ENCODE measurements around the gene FREM2. TPM values are rescaled to one million over a fixed set of nuclear protein-coding genes. Genes with fewer than 3 reads are reported as not detected.

Gene FREM2
- polyA plus RNA-seq, 1 of the 3 experiments (the other 2 are of a cell fraction), result not detected

DNA sequence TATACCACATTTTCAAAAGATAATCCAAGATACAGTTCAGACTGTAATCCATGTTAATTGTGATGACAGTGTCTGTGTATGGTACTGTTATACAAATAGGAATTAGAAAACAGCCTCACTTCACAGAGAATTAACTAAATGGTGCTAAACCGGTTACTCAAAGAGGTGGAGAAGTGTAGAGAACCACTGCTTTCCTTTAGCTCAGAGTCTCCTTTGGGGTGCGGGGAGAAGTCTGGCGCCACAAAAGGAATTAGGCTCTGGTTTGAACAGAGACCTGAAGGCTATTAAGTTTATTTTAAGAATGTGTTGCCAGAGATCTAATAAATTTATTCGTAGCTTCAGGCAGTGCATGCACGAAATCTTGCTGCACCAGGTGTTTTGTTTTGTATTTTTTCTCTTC lies 65.8 kb downstream of the FREM2 start (continued):
- TF ChIP-seq, protein P1, sequence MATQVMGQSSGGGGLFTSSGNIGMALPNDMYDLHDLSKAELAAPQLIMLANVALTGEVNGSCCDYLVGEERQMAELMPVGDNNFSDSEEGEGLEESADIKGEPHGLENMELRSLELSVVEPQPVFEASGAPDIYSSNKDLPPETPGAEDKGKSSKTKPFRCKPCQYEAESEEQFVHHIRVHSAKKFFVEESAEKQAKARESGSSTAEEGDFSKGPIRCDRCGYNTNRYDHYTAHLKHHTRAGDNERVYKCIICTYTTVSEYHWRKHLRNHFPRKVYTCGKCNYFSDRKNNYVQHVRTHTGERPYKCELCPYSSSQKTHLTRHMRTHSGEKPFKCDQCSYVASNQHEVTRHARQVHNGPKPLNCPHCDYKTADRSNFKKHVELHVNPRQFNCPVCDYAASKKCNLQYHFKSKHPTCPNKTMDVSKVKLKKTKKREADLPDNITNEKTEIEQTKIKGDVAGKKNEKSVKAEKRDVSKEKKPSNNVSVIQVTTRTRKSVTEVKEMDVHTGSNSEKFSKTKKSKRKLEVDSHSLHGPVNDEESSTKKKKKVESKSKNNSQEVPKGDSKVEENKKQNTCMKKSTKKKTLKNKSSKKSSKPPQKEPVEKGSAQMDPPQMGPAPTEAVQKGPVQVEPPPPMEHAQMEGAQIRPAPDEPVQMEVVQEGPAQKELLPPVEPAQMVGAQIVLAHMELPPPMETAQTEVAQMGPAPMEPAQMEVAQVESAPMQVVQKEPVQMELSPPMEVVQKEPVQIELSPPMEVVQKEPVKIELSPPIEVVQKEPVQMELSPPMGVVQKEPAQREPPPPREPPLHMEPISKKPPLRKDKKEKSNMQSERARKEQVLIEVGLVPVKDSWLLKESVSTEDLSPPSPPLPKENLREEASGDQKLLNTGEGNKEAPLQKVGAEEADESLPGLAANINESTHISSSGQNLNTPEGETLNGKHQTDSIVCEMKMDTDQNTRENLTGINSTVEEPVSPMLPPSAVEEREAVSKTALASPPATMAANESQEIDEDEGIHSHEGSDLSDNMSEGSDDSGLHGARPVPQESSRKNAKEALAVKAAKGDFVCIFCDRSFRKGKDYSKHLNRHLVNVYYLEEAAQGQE (IDR thresholded peaks at IDR 0.05; ENCODE audit: low read depth, low read length), result no peak

DNA sequence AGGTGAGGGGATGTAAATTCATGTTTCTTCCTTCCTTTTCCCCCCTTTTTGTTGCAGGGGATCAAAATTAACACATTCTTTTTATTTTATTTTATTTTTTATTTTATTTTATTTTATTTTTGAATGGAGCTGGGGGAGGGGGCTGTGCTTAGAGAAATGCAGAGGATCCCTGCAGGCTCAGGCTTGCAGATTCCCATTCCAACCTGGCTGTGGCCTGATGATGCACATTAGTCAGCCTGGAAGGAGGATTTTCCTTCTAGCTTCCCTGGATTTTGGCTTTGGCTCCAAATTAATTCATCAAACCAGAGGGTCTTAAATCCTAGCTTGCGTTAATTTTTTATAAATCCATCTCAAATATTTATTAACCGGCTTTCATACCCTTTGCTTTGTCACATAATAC lies 67.0 kb downstream of the FREM2 start:
- Histone ChIP-seq H3K9ac (no peak overlapping the region), H3K36me3 (replicated peaks in 1 of 2; ENCODE audit: control insufficient read depth in 1 of 2, insufficient read depth in 2 of 2, low read length in 1 of 2) (no peaks in the 10 kb centered on the region), H3K27me3 (ENCODE audit: insufficient read depth) (no peaks in the 10 kb centered on the region; the same call in 1 of the 2 replicates), H3K4me1 (ENCODE audit: control insufficient read depth in 1 of 2, insufficient read depth in 2 of 2, low read depth in 1 of 2, low read length in 1 of 2) (no peaks in the 10 kb centered on the region; a peak in 1 of 4 replicates), H3K9me3 (no peaks in the 10 kb centered on the region), H2AFZ (ENCODE audit: low read depth) (no peak overlapping the region), H3F3A (replicated peaks; ENCODE audit: insufficient read depth) (no peaks in the 10 kb centered on the region), H3K79me2 (ENCODE audit: insufficient read depth) (no peaks in the 10 kb centered on the region), H3K4me2 (no peak overlapping the region), H4K20me1 (ENCODE audit: insufficient read depth) (no peaks in the 10 kb centered on the region), H3K9me2 (no peaks in the 10 kb centered on the region), H3K27ac (ENCODE audit: low read depth in 2 of 2, low read length in 1 of 2) (no peak overlapping the region), H3K4me3 (ENCODE audit: low read depth in 2 of 2, low read length in 1 of 2) (no peak overlapping the region)
- ChIA-PET POLR2A (no interaction called here), CTCF (interaction anchor here (1.1 to 1.5 kb wide), 2 partner anchors 10 to 12 kb away, joined by 3 to 5 read pairs; no protein-coding TSS in a partner anchor)
- DNase-seq, result no peak
- TF ChIP-seq TEAD4 (IDR thresholded peaks at IDR 0.05; ENCODE audit: borderline replicate concordance, insufficient read depth) (no peak), NRF1 (IDR thresholded peaks at IDR 0.05; ENCODE audit: low read depth, low read length) (no peak), FOXM1 (IDR thresholded peaks at IDR 0.05; ENCODE audit: low read depth) (no peak), ELF1 (IDR thresholded peaks at IDR 0.05) (no peak), YY1 (IDR thresholded peaks at IDR 0.05; ENCODE audit: low read depth) (no peak), RFX5 (IDR thresholded peaks at IDR 0.05; ENCODE audit: low read length) (no peak), RAD21 (IDR thresholded peaks at IDR 0.05; ENCODE audit: low read length) (no peak), CHD2 (IDR thresholded peaks at IDR 0.05; ENCODE audit: low read length, partially characterized antibody) (no peak), JUND (IDR thresholded peaks at IDR 0.05) (no peak), TAF1 (IDR thresholded peaks at IDR 0.05; ENCODE audit: borderline replicate concordance, low read depth, low read length) (no peak), GATA2 (CRISPR knock-in tag; IDR thresholded peaks at IDR 0.05) (no peak), POLR2AphosphoS5 (IDR thresholded peaks at IDR 0.05; ENCODE audit: low read depth, low read length) (no peak), RXRA (IDR thresholded peaks at IDR 0.05; ENCODE audit: borderline replicate concordance, low read depth) (no peak), EZH2phosphoT487 (IDR thresholded peaks at IDR 0.05; ENCODE audit: borderline replicate concordance, low read depth) (no peak)
- TF ChIP-seq, protein P2, sequence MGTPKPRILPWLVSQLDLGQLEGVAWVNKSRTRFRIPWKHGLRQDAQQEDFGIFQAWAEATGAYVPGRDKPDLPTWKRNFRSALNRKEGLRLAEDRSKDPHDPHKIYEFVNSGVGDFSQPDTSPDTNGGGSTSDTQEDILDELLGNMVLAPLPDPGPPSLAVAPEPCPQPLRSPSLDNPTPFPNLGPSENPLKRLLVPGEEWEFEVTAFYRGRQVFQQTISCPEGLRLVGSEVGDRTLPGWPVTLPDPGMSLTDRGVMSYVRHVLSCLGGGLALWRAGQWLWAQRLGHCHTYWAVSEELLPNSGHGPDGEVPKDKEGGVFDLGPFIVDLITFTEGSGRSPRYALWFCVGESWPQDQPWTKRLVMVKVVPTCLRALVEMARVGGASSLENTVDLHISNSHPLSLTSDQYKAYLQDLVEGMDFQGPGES (IDR thresholded peaks at IDR 0.05; ENCODE audit: low read depth, low read length), result no peak
- TF ChIP-seq, protein P3, sequence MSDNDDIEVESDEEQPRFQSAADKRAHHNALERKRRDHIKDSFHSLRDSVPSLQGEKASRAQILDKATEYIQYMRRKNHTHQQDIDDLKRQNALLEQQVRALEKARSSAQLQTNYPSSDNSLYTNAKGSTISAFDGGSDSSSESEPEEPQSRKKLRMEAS (IDR thresholded peaks at IDR 0.05; ENCODE audit: low read depth), result no peak
- TF ChIP-seq, protein P4, sequence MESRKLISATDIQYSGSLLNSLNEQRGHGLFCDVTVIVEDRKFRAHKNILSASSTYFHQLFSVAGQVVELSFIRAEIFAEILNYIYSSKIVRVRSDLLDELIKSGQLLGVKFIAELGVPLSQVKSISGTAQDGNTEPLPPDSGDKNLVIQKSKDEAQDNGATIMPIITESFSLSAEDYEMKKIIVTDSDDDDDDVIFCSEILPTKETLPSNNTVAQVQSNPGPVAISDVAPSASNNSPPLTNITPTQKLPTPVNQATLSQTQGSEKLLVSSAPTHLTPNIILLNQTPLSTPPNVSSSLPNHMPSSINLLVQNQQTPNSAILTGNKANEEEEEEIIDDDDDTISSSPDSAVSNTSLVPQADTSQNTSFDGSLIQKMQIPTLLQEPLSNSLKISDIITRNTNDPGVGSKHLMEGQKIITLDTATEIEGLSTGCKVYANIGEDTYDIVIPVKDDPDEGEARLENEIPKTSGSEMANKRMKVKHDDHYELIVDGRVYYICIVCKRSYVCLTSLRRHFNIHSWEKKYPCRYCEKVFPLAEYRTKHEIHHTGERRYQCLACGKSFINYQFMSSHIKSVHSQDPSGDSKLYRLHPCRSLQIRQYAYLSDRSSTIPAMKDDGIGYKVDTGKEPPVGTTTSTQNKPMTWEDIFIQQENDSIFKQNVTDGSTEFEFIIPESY (IDR thresholded peaks at IDR 0.05; ENCODE audit: borderline replicate concordance, low read depth), result no peak
- TF ChIP-seq, protein P5, sequence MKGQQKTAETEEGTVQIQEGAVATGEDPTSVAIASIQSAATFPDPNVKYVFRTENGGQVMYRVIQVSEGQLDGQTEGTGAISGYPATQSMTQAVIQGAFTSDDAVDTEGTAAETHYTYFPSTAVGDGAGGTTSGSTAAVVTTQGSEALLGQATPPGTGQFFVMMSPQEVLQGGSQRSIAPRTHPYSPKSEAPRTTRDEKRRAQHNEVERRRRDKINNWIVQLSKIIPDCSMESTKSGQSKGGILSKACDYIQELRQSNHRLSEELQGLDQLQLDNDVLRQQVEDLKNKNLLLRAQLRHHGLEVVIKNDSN (IDR thresholded peaks at IDR 0.05; ENCODE audit: borderline replicate concordance, low read depth), result no peak
- TF ChIP-seq, protein P1 (IDR thresholded peaks at IDR 0.05; ENCODE audit: low read depth, low read length), result no peak
- 58% methylated on average over 2 of the region's 2 CpGs for WGBS (ENCODE audit: low lambda C conversion rate)
